Activated CD4-positive, alpha-beta memory T cell treated with anti-CD3 and anti-CD28 coated beads for 36 hours (primary cell): ENCODE measurements around the gene RSRC1. TPM values are rescaled to one million over a fixed set of nuclear protein-coding genes. Genes with fewer than 3 reads are reported as not detected.
"Not testable (repeated sequence)": the region's sequence is repeated elsewhere in the genome, so short reads cannot be mapped to it uniquely, and the experiment has no call there.

ENCODE experiments used
- CTCF ChIA-PET: fragments of 350-600 bp; sonication (Branson Sonifier 250); formaldehyde crosslinking; loops from one replicate; lab custom pipeline; 2021; ENCODE audit warnings: antibody characterized with exemption, inconsistent platforms; lab: Charles Lee
- POLR2A ChIA-PET: fragments of 350-600 bp; sonication (Branson Sonifier 250); formaldehyde crosslinking; loops from one replicate; lab custom pipeline; 2021; ENCODE audit warnings: antibody characterized with exemption; lab: Charles Lee
- DNase-seq: peaks from one replicate; pipeline ENCODE4 v3.0.0-alpha.2; 2020
- H3K27ac Mint-ChIP-seq: one replicate; pipeline ENCODE4 v1.8.0; 2021; ENCODE audit warnings: mixed read lengths
- H3K27me3 Mint-ChIP-seq: one replicate; pipeline ENCODE4 v1.8.0; 2021; ENCODE audit warnings: mixed read lengths
- H3K36me3 Mint-ChIP-seq: one replicate; pipeline ENCODE4 v1.8.0; 2021; ENCODE audit warnings: mixed read lengths
- H3K4me1 Mint-ChIP-seq: one replicate; pipeline ENCODE4 v1.8.0; 2021; ENCODE audit warnings: low read depth, mixed read lengths
- H3K4me3 Mint-ChIP-seq: one replicate; pipeline ENCODE4 v1.8.0; 2021; ENCODE audit warnings: mild to moderate bottlenecking, mixed read lengths
- H3K9me3 Mint-ChIP-seq: one replicate; pipeline ENCODE4 v1.8.0; 2021; ENCODE audit warnings: mixed read lengths
- intact Hi-C: fragments of 100-400 bp; cut with micrococcal nuclease; formaldehyde crosslinking; loops from one replicate; pipeline ENCODE4 v1.15.1; 2023
- total RNA-seq, 2 experiments: library from RNA; stranded (reverse); gene quantifications; one replicate each; pipeline ENCODE4 v1.2.3, GENCODE V29; 2021

The RSRC1 gene
- total RNA-seq, 2 experiments from 2014 or later = 39.4 to 43.8 TPM

- intact Hi-C loops = no loop called here
- H3K4me3 Mint-ChIP-seq = no peak overlapping the region
- ChIA-PET CTCF (no interaction called here), POLR2A (no interaction called here)
- H3K27ac Mint-ChIP-seq = no peak overlapping the region
- H3K9me3 Mint-ChIP-seq = peaks cover 9% of the 10 kb centered on the region
- H3K4me1 Mint-ChIP-seq = no peaks in the 10 kb centered on the region
- no peaks in the 10 kb centered on the region for H3K27me3 Mint-ChIP-seq
- no peak for DNase-seq
- peaks cover 43% of the 10 kb centered on the region for H3K36me3 Mint-ChIP-seq
Measured at GRCh38 chr3:158205994-158206393, 96.1 kb downstream of the RSRC1 start.

GRCh38 chr3:158210067-158210466, 100.2 kb downstream of the RSRC1 start:
- ChIA-PET POLR2A (interaction anchor here (0.5 kb wide), 1 partner anchor 37 kb away, joined by 4 read pairs; no protein-coding TSS in a partner anchor), CTCF (no interaction called here)
- Mint-ChIP-seq H3K27ac (no peak overlapping the region), H3K4me1 (no peaks in the 10 kb centered on the region), H3K27me3 (no peaks in the 10 kb centered on the region), H3K36me3 (peaks cover 34% of the 10 kb centered on the region), H3K9me3 (no peaks in the 10 kb centered on the region), H3K4me3 (no peak overlapping the region)
- intact Hi-C loops = no loop called here
- DNase-seq = no peak

GRCh38 chr3:158213461-158213860, 103.6 kb downstream of the RSRC1 start:
- intact Hi-C loops = no loop called here
- Mint-ChIP-seq H3K4me1 (no peaks in the 10 kb centered on the region), H3K36me3 (peaks cover 28% of the 10 kb centered on the region), H3K27me3 (no peaks in the 10 kb centered on the region), H3K4me3 (no peak overlapping the region), H3K27ac (no peak overlapping the region), H3K9me3 (no peaks in the 10 kb centered on the region)
- no peak for DNase-seq
- ChIA-PET CTCF (no interaction called here), POLR2A (no interaction called here)

GRCh38 chr3:158217992-158218391, 108.1 kb downstream of the RSRC1 start:
- Mint-ChIP-seq H3K27me3 (no peaks in the 10 kb centered on the region), H3K9me3 (no peaks in the 10 kb centered on the region), H3K27ac (no peak overlapping the region), H3K36me3 (peaks cover 11% of the 10 kb centered on the region), H3K4me3 (no peak overlapping the region), H3K4me1 (no peaks in the 10 kb centered on the region)
- DNase-seq = no peak
- ChIA-PET CTCF (no interaction called here), POLR2A (no interaction called here)
- intact Hi-C loops = no loop called here

DNA sequence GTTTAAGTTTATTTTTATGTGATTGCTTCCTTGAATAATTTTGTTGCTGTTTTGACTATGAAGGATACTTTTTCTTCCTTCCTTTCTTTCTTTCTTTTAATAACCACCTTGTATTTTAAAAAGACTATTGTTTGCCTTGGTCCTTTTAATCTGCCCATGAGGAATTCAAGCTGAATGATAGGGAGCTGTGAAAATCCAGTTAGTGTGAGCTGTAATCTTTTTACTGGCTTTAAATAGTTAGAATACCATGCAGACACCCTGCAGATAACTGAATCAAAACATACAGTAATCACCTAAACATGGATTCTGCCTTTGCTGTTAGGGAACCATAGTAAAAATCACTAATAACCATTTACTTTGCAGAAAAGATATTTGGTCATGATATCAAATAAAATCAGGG, 110.7 kb downstream of the RSRC1 start:
- DNase-seq = no peak

GRCh38 chr3:158221426-158221825, 111.5 kb downstream of the RSRC1 start:
- Mint-ChIP-seq H3K27ac (no peak overlapping the region), H3K36me3 (no peaks in the 10 kb centered on the region), H3K4me3 (no peak overlapping the region), H3K9me3 (no peaks in the 10 kb centered on the region), H3K4me1 (no peaks in the 10 kb centered on the region), H3K27me3 (no peaks in the 10 kb centered on the region)
- DNase-seq = no peak
- intact Hi-C loops = no loop called here
- POLR2A ChIA-PET = no interaction called here
- CTCF ChIA-PET = no interaction called here

More for the DNA sequence above, 110.7 kb downstream of the RSRC1 start:
- POLR2A ChIA-PET = no interaction called here
- no peaks in the 10 kb centered on the region for H3K27me3 Mint-ChIP-seq
- peaks cover under 1% of the 10 kb centered on the region for H3K36me3 Mint-ChIP-seq
- no peaks in the 10 kb centered on the region for H3K9me3 Mint-ChIP-seq
- no peaks in the 10 kb centered on the region for H3K4me1 Mint-ChIP-seq
- no peak overlapping the region for H3K27ac Mint-ChIP-seq
- intact Hi-C loops = no loop called here
- CTCF ChIA-PET = no interaction called here
- H3K4me3 Mint-ChIP-seq = no peak overlapping the region

DNA sequence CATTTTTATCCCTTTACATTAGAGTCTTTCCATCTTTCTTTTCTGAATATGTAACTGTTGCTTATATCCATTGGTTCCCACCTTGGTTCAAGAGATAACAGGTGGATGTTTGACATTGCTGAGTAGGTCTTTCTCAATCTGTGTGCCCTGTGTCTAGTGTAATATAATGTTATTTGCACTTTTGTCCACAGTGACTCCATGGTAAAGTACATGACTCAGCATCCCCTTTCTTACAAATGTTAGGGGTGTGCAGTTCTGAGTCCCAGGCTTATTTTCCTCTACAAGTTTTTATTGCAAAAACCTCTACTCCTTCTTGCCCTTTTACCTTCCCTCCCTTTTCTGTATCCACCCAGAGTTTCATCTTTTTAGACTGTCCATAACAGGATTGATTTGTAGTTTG, 116.5 kb downstream of the RSRC1 start:
- no peak for DNase-seq
- Mint-ChIP-seq H3K27me3 (no peaks in the 10 kb centered on the region), H3K9me3 (no peaks in the 10 kb centered on the region), H3K4me1 (no peaks in the 10 kb centered on the region), H3K4me3 (no peak overlapping the region), H3K27ac (no peak overlapping the region), H3K36me3 (peaks cover 10% of the 10 kb centered on the region)
- POLR2A ChIA-PET = no interaction called here
- CTCF ChIA-PET = no interaction called here
- intact Hi-C loops = no loop called here

DNA sequence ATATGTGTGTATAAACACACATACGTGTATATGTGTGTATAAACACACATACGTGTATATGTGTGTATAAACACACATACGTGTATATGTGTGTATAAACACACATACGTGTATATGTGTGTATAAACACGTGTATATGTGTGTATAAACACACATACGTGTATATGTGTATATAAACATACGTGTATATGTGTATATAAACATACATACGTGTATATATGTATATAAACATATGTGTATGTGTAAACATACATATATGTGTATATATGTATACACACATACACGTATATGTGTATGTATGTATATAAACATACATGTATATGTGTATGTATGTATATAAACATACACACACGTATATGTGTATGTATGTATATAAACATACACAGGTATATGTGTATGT, 119.1 kb downstream of the RSRC1 start:
- DNase-seq, H3K27ac Mint-ChIP-seq, CTCF ChIA-PET, POLR2A ChIA-PET, H3K9me3 Mint-ChIP-seq, H3K27me3 Mint-ChIP-seq, H3K4me1 Mint-ChIP-seq, H3K4me3 Mint-ChIP-seq, H3K36me3 Mint-ChIP-seq, intact Hi-C loops: not testable (repeated sequence)

GRCh38 chr3:158233791-158234190, 123.9 kb downstream of the RSRC1 start:
- Mint-ChIP-seq H3K9me3 (peaks cover 9% of the 10 kb centered on the region), H3K4me1 (no peaks in the 10 kb centered on the region), H3K27me3 (no peaks in the 10 kb centered on the region), H3K36me3 (peaks cover 27% of the 10 kb centered on the region), H3K27ac (no peak overlapping the region), H3K4me3 (no peak overlapping the region)
- ChIA-PET CTCF (interaction anchor here (0.7 kb wide), 1 partner anchor 1538 kb away, joined by 3 read pairs; no protein-coding TSS in a partner anchor), POLR2A (no interaction called here)
- intact Hi-C loops = no loop called here
- no peak for DNase-seq

GRCh38 chr3:158244274-158244673, 134.4 kb downstream of the RSRC1 start:
- ChIA-PET CTCF (no interaction called here), POLR2A (no interaction called here)
- Mint-ChIP-seq H3K4me3 (no peak overlapping the region), H3K9me3 (peaks cover 45% of the 10 kb centered on the region), H3K27me3 (no peaks in the 10 kb centered on the region), H3K4me1 (peaks cover 2% of the 10 kb centered on the region), H3K27ac (no peak overlapping the region), H3K36me3 (peaks cover 35% of the 10 kb centered on the region)
- no peak for DNase-seq
- intact Hi-C loops = no loop called here

DNA sequence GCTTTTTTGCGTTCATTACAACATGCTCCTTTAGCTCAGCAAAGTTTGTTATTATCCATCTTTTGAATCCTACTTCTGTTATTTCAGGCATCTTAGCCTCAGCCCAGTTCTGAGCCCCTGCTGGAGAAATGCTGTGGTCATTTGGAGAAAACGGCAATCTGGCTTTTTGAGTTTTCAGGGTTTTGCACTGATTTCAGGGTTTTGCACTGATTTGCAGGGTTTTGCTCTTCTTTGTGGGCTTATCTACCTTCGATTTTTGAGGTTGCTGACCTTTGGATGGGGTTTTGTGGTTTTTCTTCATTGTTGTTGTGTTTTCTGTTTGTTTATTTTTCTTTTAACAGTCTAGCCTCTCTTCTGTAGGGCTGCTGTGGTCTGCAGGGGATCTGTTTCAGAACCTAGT, 137.4 kb downstream of the RSRC1 start:
- DNase-seq = no peak
- Mint-ChIP-seq H3K4me1 (peaks cover 2% of the 10 kb centered on the region), H3K4me3 (no peak overlapping the region), H3K9me3 (peaks cover 56% of the 10 kb centered on the region), H3K27me3 (no peaks in the 10 kb centered on the region), H3K36me3 (peaks cover 46% of the 10 kb centered on the region), H3K27ac (no peak overlapping the region)
- CTCF ChIA-PET = no interaction called here
- POLR2A ChIA-PET = interaction anchor here (0.6 kb wide), 1 partner anchor 37 kb away, joined by 4 read pairs; no protein-coding TSS in a partner anchor
- intact Hi-C loops = no loop called here

- ChIA-PET POLR2A (no interaction called here), CTCF (interaction anchor here (0.5 kb wide), 1 partner anchor 10 kb away, joined by 4 read pairs; no protein-coding TSS in a partner anchor)
- H3K9me3 Mint-ChIP-seq = peaks cover 56% of the 10 kb centered on the region
- H3K4me3 Mint-ChIP-seq = no peak overlapping the region
- intact Hi-C loops = no loop called here
- DNase-seq = no peak
- H3K36me3 Mint-ChIP-seq = peaks cover 51% of the 10 kb centered on the region
- H3K4me1 Mint-ChIP-seq = peaks cover 2% of the 10 kb centered on the region
- H3K27me3 Mint-ChIP-seq = no peaks in the 10 kb centered on the region
- H3K27ac Mint-ChIP-seq = no peak overlapping the region
Measured at GRCh38 chr3:158248261-158248660, 138.4 kb downstream of the RSRC1 start.

GRCh38 chr3:158249183-158249582, 139.3 kb downstream of the RSRC1 start:
- Mint-ChIP-seq H3K36me3 (peaks cover 57% of the 10 kb centered on the region), H3K4me1 (peaks cover 2% of the 10 kb centered on the region), H3K27me3 (no peaks in the 10 kb centered on the region), H3K9me3 (peaks cover 53% of the 10 kb centered on the region), H3K27ac (no peak overlapping the region), H3K4me3 (no peak overlapping the region)
- CTCF ChIA-PET = no interaction called here
- no peak for DNase-seq
- intact Hi-C loops = no loop called here
- POLR2A ChIA-PET = no interaction called here
